ENCODE results near the gene OR5D14.

OR5D14 gene

GRCh38 chr11:55795256-55795655, at the start of gene OR5D14:
Gene OR5D14, plus strand, starts transcription at chr11:55795556. Its CDS starts 0 bp downstream, at chr11:55795556.
- DNase-seq, result no peak

GRCh38 chr11:55773138-55773537, 22.2 kb upstream of the OR5D14 start, which contains the start of gene OR5D13:
Gene OR5D13, plus strand, starts transcription at chr11:55773438. Its CDS starts 0 bp downstream, at chr11:55773438.
- no peak for DNase-seq

DNA sequence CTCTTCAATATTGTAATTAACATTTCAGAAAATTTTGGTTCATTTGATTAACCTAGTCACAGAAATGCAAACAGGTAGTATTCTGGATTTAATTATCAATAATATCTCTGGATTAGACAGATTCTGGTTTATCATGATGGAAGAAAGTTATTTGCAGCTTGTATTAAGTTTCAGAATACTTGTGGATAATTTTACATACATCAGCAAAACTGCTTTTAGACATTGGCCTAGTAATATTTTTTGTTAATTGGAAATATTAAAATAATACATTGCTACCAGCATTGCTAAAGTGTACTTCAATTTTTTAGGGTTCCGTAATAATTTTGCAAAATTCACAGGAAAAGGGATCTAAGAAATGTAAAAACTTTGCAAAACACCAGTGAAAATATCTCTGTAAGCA, 3.8 kb upstream of the OR5D14 start:
- DNase-seq, result no peak

DNA sequence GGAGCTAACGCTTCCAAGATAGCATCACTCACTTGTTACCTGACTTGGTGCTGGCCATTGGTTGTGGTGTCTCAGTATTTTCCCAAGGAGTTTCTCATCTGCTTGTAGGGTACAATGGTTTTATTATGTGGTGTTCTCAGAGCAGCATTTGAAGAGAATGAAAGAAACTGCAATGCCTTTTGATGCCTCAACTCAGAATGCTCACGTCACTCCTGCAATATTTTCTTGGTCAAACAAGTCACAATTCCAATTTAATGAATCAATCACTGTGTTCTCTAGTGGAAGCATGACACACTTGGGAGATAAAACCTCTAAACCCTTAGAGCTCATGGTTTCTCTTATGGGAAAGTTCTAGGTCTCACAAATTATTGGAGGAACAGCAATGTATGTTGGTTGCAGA, 2.0 kb upstream of the OR5D14 start:
- no peak for DNase-seq

DNA sequence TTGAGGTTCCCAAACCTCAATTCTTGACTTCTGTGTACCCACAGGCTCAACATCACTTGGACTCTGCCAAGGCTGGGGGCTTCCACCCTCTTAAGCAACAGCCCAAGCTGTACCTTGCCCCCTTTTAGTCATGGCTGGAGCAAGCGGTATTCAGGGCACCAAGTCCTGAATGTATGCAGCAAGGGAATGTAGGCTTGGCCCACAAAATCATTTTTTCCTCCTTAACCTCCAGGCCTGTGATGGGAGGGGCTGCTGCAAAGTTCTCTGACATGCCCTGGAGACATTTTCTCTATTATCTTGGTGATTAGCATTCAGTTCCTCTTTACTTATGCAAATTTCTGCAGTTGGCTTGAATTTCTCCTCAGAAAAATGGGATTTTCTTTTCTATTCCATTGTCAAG, 10.9 kb downstream of the OR5D14 start:
- no peak for DNase-seq

GRCh38 chr11:55811067-55811466, 15.7 kb downstream of the OR5D14 start, which contains the start of gene OR5L1:
Gene OR5L1, plus strand, starts transcription at chr11:55811367. Its CDS starts 100 bp downstream, at chr11:55811467.
- no peak for DNase-seq

DNA sequence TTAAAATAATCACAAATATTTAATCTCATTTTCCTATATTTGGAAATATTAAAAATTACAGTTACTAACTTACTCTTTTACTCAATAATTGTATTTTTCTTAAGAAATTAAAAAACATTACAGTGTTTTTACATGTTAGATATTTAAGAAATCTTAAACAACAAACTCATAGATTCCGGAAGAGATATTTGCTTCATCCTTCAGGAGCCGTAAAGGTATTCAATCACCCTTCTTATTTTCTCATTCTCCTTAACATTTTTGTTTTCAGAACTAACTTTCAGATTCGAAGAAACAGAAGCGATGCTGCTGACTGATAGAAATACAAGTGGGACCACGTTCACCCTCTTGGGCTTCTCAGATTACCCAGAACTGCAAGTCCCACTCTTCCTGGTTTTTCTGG, 24.0 kb downstream of the OR5D14 start, which contains the start of gene OR5D18:
OR5D18 (plus strand) TSS at position 301 of the 400 bp plus-strand sequence; CDS start at position 301, 0 bp downstream.
- no peak for DNase-seq

DNA sequence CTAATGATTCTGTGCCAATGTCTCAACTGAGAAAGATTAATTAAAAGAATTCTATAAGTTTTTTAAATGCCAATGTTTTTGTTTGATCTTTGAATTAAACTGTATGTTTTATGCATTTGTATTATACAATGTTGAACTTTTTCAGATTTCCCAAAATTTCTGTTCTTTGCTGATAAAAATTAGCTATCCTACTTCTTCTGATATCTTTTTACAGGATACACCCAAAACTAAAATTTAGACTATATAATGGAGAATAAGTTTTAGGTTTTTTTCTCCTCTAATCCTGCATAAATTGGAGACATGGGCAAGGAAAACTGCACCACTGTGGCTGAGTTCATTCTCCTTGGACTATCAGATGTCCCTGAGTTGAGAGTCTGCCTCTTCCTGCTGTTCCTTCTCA, 31.6 kb downstream of the OR5D14 start, which contains the start of gene OR5L2:
OR5L2 (plus strand) TSS at position 301 of the 400 bp plus-strand sequence; CDS start at position 301, 0 bp downstream.
- no peak for DNase-seq

GRCh38 chr11:55838452-55838851, 43.1 kb downstream of the OR5D14 start, which contains the start of gene OR5D16:
Gene OR5D16, plus strand, starts transcription at chr11:55838752. Its CDS starts 0 bp downstream, at chr11:55838752.
- no peak for DNase-seq

All from NCI-H748 treated with DMSO at 0.1 percent for 48 hours (cell line).